ENCODE results near the gene MBOAT2. TPM values are rescaled to one million over a fixed set of nuclear protein-coding genes. Genes with fewer than 3 reads are reported as not detected.

MBOAT2 gene
- total RNA-seq, 6 donors from 2014 or later: 18.8 to 39.2 (median 24.1) TPM

GRCh38 chr2:8860239-8860638 lies 143.2 kb downstream of the MBOAT2 start:
- H3K36me3 ChIP-seq: peaks cover 0 to 27% (median 0%) of the 10 kb centered on the region in 4 donors
- H3K27me3 ChIP-seq: no peaks in the 10 kb centered on the region
- TF ChIP-seq CTCF (IDR thresholded peaks at IDR 0.05): no peak
- TF ChIP-seq POLR2AphosphoS5 (IDR thresholded peaks at IDR 0.05): no peak
- no peak for TF ChIP-seq POLR2A (IDR thresholded peaks at IDR 0.05)
- TF ChIP-seq EP300 (IDR thresholded peaks at IDR 0.05): no peak
- H3K9me3 ChIP-seq: no peaks in the 10 kb centered on the region
- ATAC-seq (ENCODE audit: low FRiP score in 2 of 2) (no peak), DNase-seq (no peak)
- 71 to 77% methylated on average over 2 of the region's 2 CpGs for WGBS, 2 donors
- peaks cover 0 to 10% (median 0%) of the 10 kb centered on the region in 4 donors for H3K4me1 ChIP-seq
- no peak overlapping the region for H3K27ac ChIP-seq
- no peak overlapping the region for H3K4me3 ChIP-seq

GRCh38 chr2:8858910-8859309 lies 144.6 kb downstream of the MBOAT2 start:
- DNase-seq (no peak), ATAC-seq (ENCODE audit: low FRiP score in 2 of 2) (no peak)
- no peak overlapping the region for H3K27ac ChIP-seq
- no peaks in the 10 kb centered on the region for H3K9me3 ChIP-seq
- no peaks in the 10 kb centered on the region for H3K27me3 ChIP-seq
- 68 to 76% methylated on average over 1 of the region's 1 CpG for WGBS, 2 donors
- peaks cover 0 to 26% (median 0%) of the 10 kb centered on the region in 4 donors for H3K36me3 ChIP-seq
- no peak overlapping the region for H3K4me3 ChIP-seq
- TF ChIP-seq EP300 (IDR thresholded peaks at IDR 0.05) (no peak), CTCF (IDR thresholded peaks at IDR 0.05) (no peak), POLR2AphosphoS5 (IDR thresholded peaks at IDR 0.05) (no peak), POLR2A (IDR thresholded peaks at IDR 0.05) (no peak)
- peaks cover 0 to 10% (median 0%) of the 10 kb centered on the region in 4 donors for H3K4me1 ChIP-seq

- H3K9me3 ChIP-seq: no peaks in the 10 kb centered on the region
- no peak overlapping the region for H3K27ac ChIP-seq
- H3K4me3 ChIP-seq: no peak overlapping the region
- TF ChIP-seq CTCF (IDR thresholded peaks at IDR 0.05) (no peak), POLR2AphosphoS5 (IDR thresholded peaks at IDR 0.05) (no peak), POLR2A (IDR thresholded peaks at IDR 0.05) (no peak), EP300 (IDR thresholded peaks at IDR 0.05) (no peak)
- peaks cover 0 to 10% (median 0%) of the 10 kb centered on the region in 4 donors for H3K4me1 ChIP-seq
- H3K36me3 ChIP-seq: peaks cover 0 to 20% (median 0%) of the 10 kb centered on the region in 4 donors
- ATAC-seq (ENCODE audit: low FRiP score in 2 of 2) (no peak), DNase-seq (no peak)
- 95 to 96% methylated on average over 7 of the region's 7 CpGs for WGBS, 2 donors
- no peaks in the 10 kb centered on the region for H3K27me3 ChIP-seq
Observed at GRCh38 chr2:8858264-8858663, 145.2 kb downstream of the MBOAT2 start.

GRCh38 chr2:8857709-8858108 lies 145.8 kb downstream of the MBOAT2 start:
- H3K9me3 ChIP-seq: no peaks in the 10 kb centered on the region
- no peak overlapping the region for H3K4me3 ChIP-seq
- ATAC-seq (ENCODE audit: low FRiP score in 2 of 2) (no peak), DNase-seq (peak in 1 of 2 donors; percentile 25)
- TF ChIP-seq POLR2A (IDR thresholded peaks at IDR 0.05) (no peak), EP300 (IDR thresholded peaks at IDR 0.05) (no peak), POLR2AphosphoS5 (IDR thresholded peaks at IDR 0.05) (no peak), CTCF (IDR thresholded peaks at IDR 0.05) (no peak)
- no peaks in the 10 kb centered on the region for H3K27me3 ChIP-seq
- no peak overlapping the region for H3K27ac ChIP-seq
- peaks cover 0 to 4% (median 0%) of the 10 kb centered on the region in 4 donors for H3K4me1 ChIP-seq
- peaks cover 0 to 18% (median 0%) of the 10 kb centered on the region in 4 donors for H3K36me3 ChIP-seq
- WGBS, 2 donors: 92 to 97% methylated on average over 11 of the region's 11 CpGs

- no peak for TF ChIP-seq EP300 (IDR thresholded peaks at IDR 0.05)
- TF ChIP-seq CTCF (IDR thresholded peaks at IDR 0.05): no peak
- no peak for TF ChIP-seq POLR2AphosphoS5 (IDR thresholded peaks at IDR 0.05)
- no peak for TF ChIP-seq POLR2A (IDR thresholded peaks at IDR 0.05)
- Histone ChIP-seq H3K27me3 (no peaks in the 10 kb centered on the region), H3K27ac (no peak overlapping the region), H3K4me3 (no peak overlapping the region), H3K9me3 (no peaks in the 10 kb centered on the region), H3K4me1 (no peaks in the 10 kb centered on the region), H3K36me3 (peaks cover 0 to 11% (median 0%) of the 10 kb centered on the region in 4 donors)
- 90 to 93% methylated on average over 2 of the region's 2 CpGs for WGBS, 2 donors
- no peak for DNase-seq
- no peak for ATAC-seq (ENCODE audit: low FRiP score in 2 of 2)
Observed at GRCh38 chr2:8856176-8856575, 147.3 kb downstream of the MBOAT2 start.
